HepG2 (cell line): ENCODE data around the gene GAL3ST1. TPM values are rescaled to one million over a fixed set of nuclear protein-coding genes. Genes with fewer than 3 reads are reported as not detected.

Experiments used
- ATAC-seq: fragments of 200-7000 bp; cut with Tn5 transposase; 3 replicates; pipeline ENCODE4 v1.9.1; 2020; ENCODE audit warnings: mild to moderate bottlenecking, moderate library complexity
- BruUV-seq: library from RNA; stranded (reverse); fragments of 400-500 nt; replicated peaks from 2 replicates; lab custom pipeline; 2021; lab: Mats Ljungman, UMichigan
- CTCF ChIA-PET: fragments of 300-600 bp; formaldehyde crosslinking; extraction: SDS; loops from one replicate; lab custom pipeline; 2021; ENCODE audit warnings: low total read pairs, inconsistent platforms, low intra/inter-chr PET ratio; lab: Yijun Ruan, JAX
- POLR2A ChIA-PET: fragments of 350-600 bp; sonication (Branson Sonifier 250); formaldehyde crosslinking; loops from one replicate; lab custom pipeline; 2020; ENCODE audit warnings: antibody characterized with exemption, inconsistent platforms; lab: Yijun Ruan, JAX
- DNase-seq: peaks from one replicate; pipeline ENCODE4 v3.0.0-alpha.2; 2015; ENCODE audit warnings: low spot score
- FAIRE-seq: peaks from 3 replicates; lab custom pipeline; 2011; peaks lifted over from hg19 to GRCh38; lab: Jason Lieb, UNC
- H2AFZ ChIP-seq: one replicate; pipeline ENCODE4 v1.6.1; 2011; ENCODE audit warnings: low read length, inconsistent platforms
- H3K27ac ChIP-seq: fragments of 300-600 bp; 3 replicates; pipeline ENCODE4 v1.8.0; 2011; ENCODE audit warnings: mixed run types, mild to moderate bottlenecking, mixed read lengths, low read length, inconsistent platforms; ENCODE audit not compliant: insufficient read depth; ENCODE audit errors: extremely low read length
- H3K27me3 ChIP-seq, 2 experiments: fragments of 200-600 bp in 1 of 2; 2 replicates in 1 of 2; 3 replicates in 1 of 2; pipeline versions ENCODE4 v1.6.0 to v1.8.0; 2011; ENCODE audit warnings: low read length in 2 of 2, mild to moderate bottlenecking in 2 of 2, moderate library complexity in 2 of 2, inconsistent platforms in 1 of 2; ENCODE audit not compliant: insufficient read depth in 2 of 2, control insufficient read depth in 1 of 2
- H3K36me3 ChIP-seq, 2 experiments: fragments of 200-600 bp in 1 of 2; replicated peaks in 1 of 2; 2 replicates in 1 of 2; 3 replicates in 1 of 2; pipeline versions ENCODE4 v1.5.1 to v1.8.0; 2011; ENCODE audit warnings: low read length in 2 of 2, inconsistent platforms in 1 of 2; ENCODE audit not compliant: insufficient read depth in 2 of 2, control insufficient read depth in 1 of 2
- H3K4me1 ChIP-seq: 2 replicates; pipeline ENCODE4 v1.5.1; 2012; ENCODE audit warnings: low read length, inconsistent platforms; ENCODE audit not compliant: insufficient read depth
- H3K4me2 ChIP-seq: 2 replicates; pipeline ENCODE4 v1.6.0; 2011; ENCODE audit warnings: low read depth, low read length, inconsistent platforms
- H3K4me3 ChIP-seq, 3 experiments: fragments of 200-600 bp in 1 of 3; sonication (generic), shearing (Covaris generic) in 1 of 3; replicated peaks in 1 of 3; 2 replicates each; pipeline ENCODE4 v1.5.1; 2011 to 2016; ENCODE audit warnings: low read length in 3 of 3, inconsistent platforms in 2 of 3, low read depth in 2 of 3, mild to moderate bottlenecking in 2 of 3, control low read depth in 1 of 3, mixed read lengths in 1 of 3; ENCODE audit not compliant: insufficient read depth in 1 of 3
- H3K79me2 ChIP-seq: one replicate; pipeline ENCODE4 v1.6.1; 2011; ENCODE audit warnings: low read length, inconsistent platforms; ENCODE audit not compliant: insufficient read depth
- H3K9ac ChIP-seq: 2 replicates; pipeline ENCODE4 v1.6.0; 2011; ENCODE audit warnings: mild to moderate bottlenecking, low read depth, low read length, inconsistent platforms; ENCODE audit not compliant: insufficient read depth
- H3K9me3 ChIP-seq: 2 replicates; pipeline ENCODE4 v1.5.1; 2012; ENCODE audit warnings: mild to moderate bottlenecking, low read length
- H4K20me1 ChIP-seq: 2 replicates; pipeline ENCODE4 v1.6.0; 2011; ENCODE audit warnings: inconsistent platforms, mild to moderate bottlenecking, low read length, moderate library complexity; ENCODE audit not compliant: insufficient read depth
- ADNP ChIP-seq: sonication (generic); formaldehyde crosslinking; IDR thresholded peaks from 2 replicates; pipeline ENCODE4 v1.4.0; 2020; ENCODE audit warnings: missing genetic modification reagents
- DNMT1 ChIP-seq: sonication (generic); formaldehyde crosslinking; IDR thresholded peaks from 2 replicates; pipeline ENCODE4 v1.5.1; 2020; ENCODE audit warnings: mild to moderate bottlenecking, missing genetic modification reagents
- GATAD2A ChIP-seq: IDR thresholded peaks from 2 replicates; pipeline ENCODE4 v1.6.1; 2016
- MBD4 ChIP-seq: IDR thresholded peaks from 2 replicates; pipeline ENCODE4 v1.6.1; 2012; ENCODE audit warnings: low read length, inconsistent platforms, borderline replicate concordance
- NCOA2 ChIP-seq: sonication (generic); formaldehyde crosslinking; IDR thresholded peaks from 2 replicates; pipeline ENCODE4 v1.8.0; 2022; ENCODE audit warnings: inconsistent platforms
- RERE ChIP-seq: IDR thresholded peaks from 2 replicates; pipeline ENCODE4 v1.6.1; 2016; ENCODE audit warnings: low read depth, missing genetic modification reagents, missing compliant biosample characterization
- ZBTB14 ChIP-seq: sonication (generic); formaldehyde crosslinking; IDR thresholded peaks from 2 replicates; pipeline ENCODE4 v1.4.0; 2020; ENCODE audit warnings: missing genetic modification reagents
- ZBTB20 ChIP-seq: sonication (generic); formaldehyde crosslinking; IDR thresholded peaks from 2 replicates; pipeline ENCODE4 v1.8.1; 2023; ENCODE audit warnings: missing genetic modification reagents, low read depth, mild to moderate bottlenecking, borderline replicate concordance
- ZNF432 ChIP-seq: sonication (generic); formaldehyde crosslinking; IDR thresholded peaks from 2 replicates; pipeline ENCODE4 v1.5.0; 2020; ENCODE audit warnings: missing genetic modification reagents, mild to moderate bottlenecking, borderline replicate concordance
- ZNF543 ChIP-seq: sonication (generic); formaldehyde crosslinking; IDR thresholded peaks from 2 replicates; pipeline ENCODE4 v1.4.0; 2020; ENCODE audit warnings: mild to moderate bottlenecking, missing genetic modification reagents
- ZNF556 ChIP-seq: sonication (generic); formaldehyde crosslinking; IDR thresholded peaks from 2 replicates; pipeline ENCODE4 v1.4.0; 2020; ENCODE audit warnings: mild to moderate bottlenecking, missing genetic modification reagents, borderline replicate concordance
- ZZZ3 ChIP-seq: sonication (generic); formaldehyde crosslinking; IDR thresholded peaks from 2 replicates; pipeline ENCODE4 v1.4.0; 2020; ENCODE audit warnings: missing genetic modification reagents, mild to moderate bottlenecking, borderline replicate concordance
- whole genome bisulfite sequencing: methylation state at CpG from one replicate; pipeline ENCODE4 v1.1.6; 2017; ENCODE audit warnings: low lambda C conversion rate; 5-methylcytosine and 5-hydroxymethylcytosine counted together
- in situ Hi-C: cut with HindIII; loops from 2 replicates; pipeline ENCODE4 v1.10.0; 2017; ENCODE audit warnings: low pct_unique_long_range_greater_than_20kb; ENCODE audit not compliant: extremely low pct_ligation_motif_present
- intact Hi-C: fragments of 100-400 bp; cut with micrococcal nuclease; formaldehyde crosslinking; loops from one replicate; pipeline ENCODE4 v1.10.0; 2022; ENCODE audit not compliant: unreplicated experiment
- polyA plus RNA-seq, 8 experiments: library from polyadenylated mRNA; depleted of rRNA in 3 of 8; stranded (reverse) in 7 of 8; unstranded in 1 of 8; fragments of >200 nt; fragmentation: Illumina TruSeq in 4 of 8; extraction: Trizol in 4 of 8; gene quantifications; 2 replicates each; pipeline versions ENCODE4 v1.2.1 to v1.2.3, GENCODE V29; 2011 to 2016; ENCODE audit warnings: low read depth in 4 of 8, missing spikeins in 1 of 8, mixed read lengths in 1 of 8; ENCODE audit not compliant: insufficient read depth in 1 of 8
- total RNA-seq, 5 experiments: library from RNA; depleted of rRNA; stranded (reverse); fragments of >200 nt; fragmentation: Illumina TruSeq; extraction: Trizol; gene quantifications; 2 replicates each; pipeline ENCODE4 v1.2.3, GENCODE V29; 2016; ENCODE audit warnings: low read depth in 1 of 5
- TF ChIP-seq, protein P1 (sequence below): sonication (generic); formaldehyde crosslinking; IDR thresholded peaks from 2 replicates; pipeline ENCODE4 v1.4.0; 2020; ENCODE audit warnings: mild to moderate bottlenecking, missing genetic modification reagents

The GAL3ST1 gene
- total and polyA plus RNA-seq, 2 of the 13 experiments (the other 11 are each of a cell fraction or from before 2014, with no cell fraction given) = 4.4 to 14.7 TPM

- H3K4me2 ChIP-seq = peak overlapping the region; percentile 56
- H2AFZ ChIP-seq = no peak overlapping the region
- peaks cover 46% of the 10 kb centered on the region for H3K4me1 ChIP-seq
- intact Hi-C loops = no loop called here
- no peaks in the 10 kb centered on the region for H3K27me3 ChIP-seq
- WGBS = 0% methylated on average over 4 of the region's 7 CpGs
- peak overlapping the region in 1 of 3 experiments; percentile 45; a peak in 2 of 6 replicates for H3K4me3 ChIP-seq
- peak; percentile 93 for ATAC-seq
- FAIRE-seq = peak; percentile 92
- H4K20me1 ChIP-seq = no peaks in the 10 kb centered on the region
- POLR2A ChIA-PET = interaction anchor here (1.1 to 2.1 kb wide), 2 partner anchors 25 to 143 kb away, joined by 3 to 7 read pairs; partner anchors contain the start of gene PES1
- in situ Hi-C loops = no loop called here
- no peaks in the 10 kb centered on the region for H3K79me2 ChIP-seq
- H3K36me3 ChIP-seq = no peaks in the 10 kb centered on the region
- DNase-seq = peak; percentile 80
- H3K9ac ChIP-seq = no peak overlapping the region
- CTCF ChIA-PET = no interaction called here
- H3K9me3 ChIP-seq = no peaks in the 10 kb centered on the region
- BruUV-seq = no TSS peak
- no peak overlapping the region for H3K27ac ChIP-seq
- TF ChIP-seq ZNF543 (CRISPR knock-in tag) = no peak
- TF ChIP-seq RERE (CRISPR knock-in tag) = no peak
- TF ChIP-seq DNMT1 (CRISPR knock-in tag) = no peak
- TF ChIP-seq, protein P1, sequence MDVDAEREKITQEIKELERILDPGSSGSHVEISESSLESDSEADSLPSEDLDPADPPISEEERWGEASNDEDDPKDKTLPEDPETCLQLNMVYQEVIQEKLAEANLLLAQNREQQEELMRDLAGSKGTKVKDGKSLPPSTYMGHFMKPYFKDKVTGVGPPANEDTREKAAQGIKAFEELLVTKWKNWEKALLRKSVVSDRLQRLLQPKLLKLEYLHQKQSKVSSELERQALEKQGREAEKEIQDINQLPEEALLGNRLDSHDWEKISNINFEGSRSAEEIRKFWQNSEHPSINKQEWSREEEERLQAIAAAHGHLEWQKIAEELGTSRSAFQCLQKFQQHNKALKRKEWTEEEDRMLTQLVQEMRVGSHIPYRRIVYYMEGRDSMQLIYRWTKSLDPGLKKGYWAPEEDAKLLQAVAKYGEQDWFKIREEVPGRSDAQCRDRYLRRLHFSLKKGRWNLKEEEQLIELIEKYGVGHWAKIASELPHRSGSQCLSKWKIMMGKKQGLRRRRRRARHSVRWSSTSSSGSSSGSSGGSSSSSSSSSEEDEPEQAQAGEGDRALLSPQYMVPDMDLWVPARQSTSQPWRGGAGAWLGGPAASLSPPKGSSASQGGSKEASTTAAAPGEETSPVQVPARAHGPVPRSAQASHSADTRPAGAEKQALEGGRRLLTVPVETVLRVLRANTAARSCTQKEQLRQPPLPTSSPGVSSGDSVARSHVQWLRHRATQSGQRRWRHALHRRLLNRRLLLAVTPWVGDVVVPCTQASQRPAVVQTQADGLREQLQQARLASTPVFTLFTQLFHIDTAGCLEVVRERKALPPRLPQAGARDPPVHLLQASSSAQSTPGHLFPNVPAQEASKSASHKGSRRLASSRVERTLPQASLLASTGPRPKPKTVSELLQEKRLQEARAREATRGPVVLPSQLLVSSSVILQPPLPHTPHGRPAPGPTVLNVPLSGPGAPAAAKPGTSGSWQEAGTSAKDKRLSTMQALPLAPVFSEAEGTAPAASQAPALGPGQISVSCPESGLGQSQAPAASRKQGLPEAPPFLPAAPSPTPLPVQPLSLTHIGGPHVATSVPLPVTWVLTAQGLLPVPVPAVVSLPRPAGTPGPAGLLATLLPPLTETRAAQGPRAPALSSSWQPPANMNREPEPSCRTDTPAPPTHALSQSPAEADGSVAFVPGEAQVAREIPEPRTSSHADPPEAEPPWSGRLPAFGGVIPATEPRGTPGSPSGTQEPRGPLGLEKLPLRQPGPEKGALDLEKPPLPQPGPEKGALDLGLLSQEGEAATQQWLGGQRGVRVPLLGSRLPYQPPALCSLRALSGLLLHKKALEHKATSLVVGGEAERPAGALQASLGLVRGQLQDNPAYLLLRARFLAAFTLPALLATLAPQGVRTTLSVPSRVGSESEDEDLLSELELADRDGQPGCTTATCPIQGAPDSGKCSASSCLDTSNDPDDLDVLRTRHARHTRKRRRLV (CRISPR knock-in tag) = no peak
- TF ChIP-seq NCOA2 (CRISPR knock-in tag) = no peak
- TF ChIP-seq ZBTB20 = no peak
- TF ChIP-seq ZNF432 (CRISPR knock-in tag) = no peak
- TF ChIP-seq ADNP (CRISPR knock-in tag) = no peak
- TF ChIP-seq GATAD2A = 0 out of 2 replicates have a peak, but pooled peaks have one; percentile 19
- 0 out of 2 replicates have a peak, but pooled peaks have one; percentile 54 for TF ChIP-seq ZNF556
- TF ChIP-seq ZBTB14 (CRISPR knock-in tag) = no peak
- TF ChIP-seq ZZZ3 (CRISPR knock-in tag) = no peak
- TF ChIP-seq MBD4 = no peak
Observed at GRCh38 chr22:30566125-30566524, 8.3 kb downstream of the GAL3ST1 start.
